ENCODE measurements around the gene MACROD2. TPM values are rescaled to one million over a fixed set of nuclear protein-coding genes. Genes with fewer than 3 reads are reported as not detected.

The MACROD2 gene
- total RNA-seq, 1 donor from 2014 or later: not detected

DNA sequence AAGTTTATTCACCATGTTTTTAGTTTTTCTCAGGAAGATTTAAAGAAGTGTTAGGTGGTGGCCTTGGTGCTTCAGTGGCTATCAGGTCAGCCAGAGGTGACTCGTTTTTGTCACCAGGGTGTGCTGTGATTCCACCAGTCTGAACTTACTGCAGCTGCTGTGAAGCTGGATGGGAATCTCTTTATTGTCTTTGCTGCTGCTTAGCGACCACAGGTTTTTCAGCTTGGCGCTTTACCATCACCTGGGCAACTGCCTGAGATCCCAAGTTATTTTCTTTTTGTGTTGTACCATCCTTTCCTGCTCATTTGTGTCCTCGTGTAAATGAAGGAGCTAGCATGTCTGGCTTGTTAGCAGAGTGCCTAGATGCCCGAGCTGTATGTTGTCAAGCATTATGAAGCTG is 146.9 kb downstream of the MACROD2 start:
- Mint-ChIP-seq H3K27me3 (ENCODE audit: low read depth) (no peaks in the 10 kb centered on the region), H3K4me3 (ENCODE audit: low read depth) (no peak overlapping the region), H3K27ac (no peak overlapping the region), H3K36me3 (ENCODE audit: low read depth) (no peaks in the 10 kb centered on the region), H3K4me1 (ENCODE audit: low read depth) (no peaks in the 10 kb centered on the region), H3K9me3 (no peaks in the 10 kb centered on the region)
- intact Hi-C loops (cut with micrococcal nuclease): no loop called here
- DNase-seq (ENCODE audit: low spot score): no peak

DNA sequence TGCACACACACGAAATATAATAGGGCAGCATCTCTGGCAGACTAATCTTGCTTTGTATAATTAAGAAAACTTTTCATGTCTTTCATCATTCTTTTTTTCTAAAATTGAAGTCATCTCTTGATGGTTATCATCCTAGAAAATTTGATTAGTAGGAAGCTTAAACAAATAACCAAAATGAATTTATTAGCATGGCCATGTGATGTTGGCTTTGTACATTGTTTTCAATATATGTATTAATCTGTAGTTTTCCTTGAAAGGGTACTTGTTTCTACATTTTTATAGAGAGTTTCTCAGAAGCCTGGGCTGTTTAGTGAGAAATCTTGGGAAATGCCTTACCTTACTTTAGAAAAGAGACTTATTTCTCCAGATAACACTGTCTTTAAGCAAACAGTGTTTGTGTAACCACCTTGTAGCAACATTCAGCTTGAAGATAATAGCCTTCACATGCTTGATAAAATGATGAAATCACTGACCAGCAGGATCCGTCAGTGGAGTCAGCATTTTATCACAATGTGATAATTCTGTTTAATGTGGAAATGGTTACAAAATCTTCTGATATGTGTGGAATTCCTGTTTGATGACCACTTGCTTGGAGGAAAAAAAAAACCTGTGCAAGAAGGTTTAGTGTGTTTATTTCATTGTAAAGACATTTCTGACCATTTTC is 147.8 kb downstream of the MACROD2 start:
- Mint-ChIP-seq H3K36me3 (ENCODE audit: low read depth) (no peaks in the 10 kb centered on the region), H3K4me1 (ENCODE audit: low read depth) (no peaks in the 10 kb centered on the region), H3K27me3 (ENCODE audit: low read depth) (no peaks in the 10 kb centered on the region), H3K9me3 (no peaks in the 10 kb centered on the region), H3K4me3 (ENCODE audit: low read depth) (no peak overlapping the region), H3K27ac (no peak overlapping the region)
- intact Hi-C loops (cut with micrococcal nuclease): no loop called here
- DNase-seq (ENCODE audit: low spot score): no peak

DNA sequence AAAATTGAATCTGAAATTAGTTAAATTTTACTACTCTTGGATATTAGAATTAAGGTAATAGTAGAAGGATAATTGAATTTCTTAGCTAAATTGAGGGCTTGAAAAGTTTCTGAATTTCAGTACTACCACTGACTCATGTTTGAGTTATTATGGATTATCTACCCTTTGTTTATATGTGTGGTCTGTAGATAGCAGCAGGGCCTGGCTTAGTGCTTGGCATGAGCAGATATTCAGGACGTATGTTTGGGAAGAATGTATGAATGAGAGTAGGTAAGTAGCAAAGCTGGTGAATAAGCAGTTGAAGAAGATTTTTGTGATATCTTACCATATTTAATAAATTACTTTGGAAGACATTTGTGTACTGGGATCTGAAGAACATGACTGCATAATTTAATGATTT is 152.7 kb downstream of the MACROD2 start:
- no peaks in the 10 kb centered on the region for H3K36me3 Mint-ChIP-seq (ENCODE audit: low read depth)
- no peak overlapping the region for H3K27ac Mint-ChIP-seq
- H3K27me3 Mint-ChIP-seq (ENCODE audit: low read depth): no peaks in the 10 kb centered on the region
- no peak for DNase-seq (ENCODE audit: low spot score)
- H3K4me3 Mint-ChIP-seq (ENCODE audit: low read depth): no peak overlapping the region
- H3K4me1 Mint-ChIP-seq (ENCODE audit: low read depth): no peaks in the 10 kb centered on the region
- peaks cover 3% of the 10 kb centered on the region for H3K9me3 Mint-ChIP-seq
- intact Hi-C loops (cut with micrococcal nuclease): no loop called here

DNA sequence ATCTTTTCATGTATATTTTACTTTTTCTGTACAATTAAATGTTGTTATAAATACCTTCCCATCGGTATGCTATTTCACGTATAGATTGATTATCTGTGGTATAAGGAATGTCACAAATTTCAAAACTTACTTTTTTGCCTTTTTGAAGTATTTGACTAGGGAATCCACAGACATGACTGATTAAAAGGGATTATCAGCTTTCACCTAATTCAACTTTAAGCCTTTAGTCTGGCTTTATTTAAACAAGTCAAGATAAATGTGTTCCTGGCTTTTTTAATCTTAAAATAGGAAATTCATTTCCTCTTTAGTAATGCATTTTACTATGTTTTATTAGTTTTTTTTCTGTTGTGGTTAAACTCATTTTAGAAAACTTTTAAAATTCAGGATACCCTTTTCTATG is 160.0 kb downstream of the MACROD2 start:
- H3K36me3 Mint-ChIP-seq (ENCODE audit: low read depth): no peaks in the 10 kb centered on the region
- peaks cover 27% of the 10 kb centered on the region for H3K9me3 Mint-ChIP-seq
- H3K27ac Mint-ChIP-seq: no peak overlapping the region
- no peaks in the 10 kb centered on the region for H3K4me1 Mint-ChIP-seq (ENCODE audit: low read depth)
- no peak overlapping the region for H3K4me3 Mint-ChIP-seq (ENCODE audit: low read depth)
- no peak for DNase-seq (ENCODE audit: low spot score)
- intact Hi-C loops (cut with micrococcal nuclease): no loop called here
- H3K27me3 Mint-ChIP-seq (ENCODE audit: low read depth): no peaks in the 10 kb centered on the region

DNA sequence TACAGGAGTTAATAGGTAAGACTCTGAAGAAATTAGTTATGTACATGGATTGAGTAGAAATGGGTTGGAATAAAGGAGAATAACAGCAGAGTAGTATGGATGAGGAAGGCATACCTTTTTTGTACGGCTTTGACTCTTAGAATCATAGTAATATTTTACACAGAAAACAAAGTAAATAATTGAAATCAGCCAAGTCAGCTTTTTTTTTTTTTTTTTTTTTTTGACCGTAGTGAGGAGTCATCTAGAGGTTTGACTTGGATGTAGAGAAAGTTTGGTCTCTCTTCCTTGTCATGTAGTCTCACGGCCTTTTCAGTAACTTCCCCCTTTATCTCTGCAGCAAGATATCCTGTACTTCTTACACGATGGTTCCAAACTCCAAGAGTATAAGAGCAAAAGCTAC is 183.2 kb downstream of the MACROD2 start:
- Mint-ChIP-seq H3K4me3 (ENCODE audit: low read depth) (no peak overlapping the region), H3K36me3 (ENCODE audit: low read depth) (no peaks in the 10 kb centered on the region), H3K4me1 (ENCODE audit: low read depth) (no peaks in the 10 kb centered on the region), H3K9me3 (peaks cover 26% of the 10 kb centered on the region), H3K27me3 (ENCODE audit: low read depth) (no peaks in the 10 kb centered on the region), H3K27ac (no peak overlapping the region)
- intact Hi-C loops (cut with micrococcal nuclease): no loop called here
- DNase-seq (ENCODE audit: low spot score): no peak

DNA sequence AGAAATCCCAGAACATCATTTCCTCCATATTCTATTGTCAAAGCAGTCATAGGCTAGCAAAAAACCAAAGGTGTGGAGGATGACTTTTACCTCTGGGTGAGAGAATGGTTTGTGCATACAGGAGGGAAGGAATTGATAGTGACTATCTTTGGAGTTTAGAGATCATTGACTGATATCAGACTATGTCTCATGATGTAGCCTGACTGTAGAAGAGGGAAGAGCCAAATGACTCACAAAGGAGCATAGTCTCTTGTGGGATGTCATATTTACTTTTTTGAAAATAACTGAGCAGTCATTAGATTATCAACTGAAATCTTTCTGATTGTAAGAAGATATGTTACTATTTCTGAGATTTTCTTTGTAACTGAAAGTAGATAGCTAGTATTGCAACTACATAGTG is 183.6 kb downstream of the MACROD2 start:
- no peaks in the 10 kb centered on the region for H3K4me1 Mint-ChIP-seq (ENCODE audit: low read depth)
- no peak overlapping the region for H3K27ac Mint-ChIP-seq
- peaks cover 22% of the 10 kb centered on the region for H3K9me3 Mint-ChIP-seq
- no peaks in the 10 kb centered on the region for H3K27me3 Mint-ChIP-seq (ENCODE audit: low read depth)
- no peak for DNase-seq (ENCODE audit: low spot score)
- no peak overlapping the region for H3K4me3 Mint-ChIP-seq (ENCODE audit: low read depth)
- no peaks in the 10 kb centered on the region for H3K36me3 Mint-ChIP-seq (ENCODE audit: low read depth)
- intact Hi-C loops (cut with micrococcal nuclease): no loop called here

DNA sequence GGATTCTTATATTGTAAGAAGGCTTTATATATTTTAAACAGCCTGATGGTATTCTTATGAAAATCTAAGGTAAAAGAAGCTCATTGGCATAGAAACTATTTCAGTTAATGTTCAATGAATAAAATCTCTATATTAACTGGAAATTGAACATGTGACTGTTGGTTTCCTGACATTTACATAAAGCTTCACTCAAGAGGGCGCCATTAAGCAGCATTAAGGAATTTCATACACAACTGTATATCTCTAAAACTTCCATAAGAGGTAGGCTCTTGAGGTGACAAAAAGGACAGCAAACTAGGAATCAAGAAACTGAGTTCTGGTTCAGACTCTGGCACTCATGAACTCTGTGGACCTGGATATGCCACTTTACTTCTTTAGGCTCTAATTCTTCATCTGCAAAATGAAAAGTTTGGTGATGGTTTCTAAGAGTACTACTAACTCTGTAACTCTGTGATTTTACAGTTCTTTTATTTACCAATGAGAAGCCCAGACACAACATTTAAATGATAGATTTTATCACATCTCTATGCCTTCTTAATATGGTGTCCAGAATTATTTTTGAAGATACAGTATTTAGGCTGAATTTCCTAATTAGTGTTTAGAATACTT is 194.6 kb downstream of the MACROD2 start:
- Mint-ChIP-seq H3K4me3 (ENCODE audit: low read depth) (no peak overlapping the region), H3K4me1 (ENCODE audit: low read depth) (no peaks in the 10 kb centered on the region), H3K27me3 (ENCODE audit: low read depth) (no peaks in the 10 kb centered on the region), H3K36me3 (ENCODE audit: low read depth) (no peaks in the 10 kb centered on the region), H3K9me3 (peaks cover 8% of the 10 kb centered on the region), H3K27ac (no peak overlapping the region)
- intact Hi-C loops (cut with micrococcal nuclease): no loop called here
- no peak for DNase-seq (ENCODE audit: low spot score)

DNA sequence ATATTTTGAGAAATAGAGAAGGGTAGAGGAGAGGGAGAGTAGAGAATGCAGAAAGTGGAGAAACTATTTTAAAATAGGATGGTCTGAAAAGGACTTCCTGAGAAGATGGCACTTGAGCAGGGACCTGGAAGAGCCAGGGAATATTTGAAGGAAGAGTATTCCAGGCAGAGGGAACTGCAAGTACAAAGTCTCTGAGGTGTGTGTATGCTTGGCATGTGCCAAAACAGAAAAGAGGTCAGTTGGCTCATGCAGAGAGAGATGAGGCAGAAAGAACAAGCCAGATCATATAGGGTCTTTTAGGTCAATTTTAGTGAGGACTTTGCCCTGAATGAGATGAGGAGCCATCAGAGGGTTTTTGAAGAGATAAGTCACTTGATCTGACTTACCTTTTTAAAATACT is 196.2 kb downstream of the MACROD2 start:
- Mint-ChIP-seq H3K27me3 (ENCODE audit: low read depth) (no peaks in the 10 kb centered on the region), H3K36me3 (ENCODE audit: low read depth) (no peaks in the 10 kb centered on the region), H3K27ac (no peak overlapping the region), H3K9me3 (peaks cover 10% of the 10 kb centered on the region), H3K4me3 (ENCODE audit: low read depth) (no peak overlapping the region), H3K4me1 (ENCODE audit: low read depth) (no peaks in the 10 kb centered on the region)
- intact Hi-C loops (cut with micrococcal nuclease): no loop called here
- DNase-seq (ENCODE audit: low spot score): no peak

DNA sequence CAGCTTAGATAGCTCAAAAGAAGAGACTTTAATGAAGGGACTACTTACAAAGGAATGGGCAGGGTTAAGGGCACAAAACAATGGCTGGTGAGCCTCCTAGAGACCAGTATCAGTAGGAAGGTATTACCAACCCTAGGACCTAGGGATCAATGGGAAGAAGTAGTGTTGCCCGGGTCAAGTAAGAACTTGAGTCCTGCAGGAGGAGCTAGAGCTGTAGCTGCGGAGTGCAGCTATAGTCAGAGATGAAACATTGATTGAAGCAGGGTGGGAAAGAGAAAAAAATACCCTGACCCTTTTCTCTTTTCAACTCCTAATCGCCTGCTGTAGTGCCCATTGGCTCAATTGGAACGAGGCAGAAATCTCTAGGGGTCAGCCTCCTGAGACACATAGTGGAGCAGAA is 198.1 kb downstream of the MACROD2 start:
- Mint-ChIP-seq H3K27me3 (ENCODE audit: low read depth) (no peaks in the 10 kb centered on the region), H3K27ac (no peak overlapping the region), H3K4me1 (ENCODE audit: low read depth) (no peaks in the 10 kb centered on the region), H3K9me3 (peaks cover 15% of the 10 kb centered on the region), H3K4me3 (ENCODE audit: low read depth) (no peak overlapping the region), H3K36me3 (ENCODE audit: low read depth) (no peaks in the 10 kb centered on the region)
- DNase-seq (ENCODE audit: low spot score): no peak
- intact Hi-C loops (cut with micrococcal nuclease): no loop called here

DNA sequence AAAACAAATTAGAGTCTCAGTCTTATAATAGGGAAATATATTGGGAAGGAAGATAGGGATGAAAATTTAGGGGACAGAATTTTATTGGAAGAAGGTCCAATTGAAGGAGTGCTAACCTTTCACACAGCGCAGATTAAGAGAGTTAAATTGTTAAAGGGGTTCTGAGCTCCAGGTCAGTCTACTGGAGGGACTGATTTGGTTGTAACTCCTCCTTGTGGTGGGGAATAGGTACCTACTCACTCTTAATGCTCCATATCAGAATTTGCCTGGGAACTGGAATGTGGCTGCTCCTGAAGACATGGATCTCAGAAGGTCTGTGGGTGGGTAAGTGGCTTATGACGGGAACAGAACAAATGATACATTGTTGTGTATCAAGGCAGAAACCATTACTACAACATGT is 198.6 kb downstream of the MACROD2 start:
- Mint-ChIP-seq H3K36me3 (ENCODE audit: low read depth) (no peaks in the 10 kb centered on the region), H3K27ac (no peak overlapping the region), H3K9me3 (peaks cover 15% of the 10 kb centered on the region), H3K4me1 (ENCODE audit: low read depth) (no peaks in the 10 kb centered on the region), H3K4me3 (ENCODE audit: low read depth) (no peak overlapping the region), H3K27me3 (ENCODE audit: low read depth) (no peaks in the 10 kb centered on the region)
- intact Hi-C loops (cut with micrococcal nuclease): no loop called here
- DNase-seq (ENCODE audit: low spot score): no peak

DNA sequence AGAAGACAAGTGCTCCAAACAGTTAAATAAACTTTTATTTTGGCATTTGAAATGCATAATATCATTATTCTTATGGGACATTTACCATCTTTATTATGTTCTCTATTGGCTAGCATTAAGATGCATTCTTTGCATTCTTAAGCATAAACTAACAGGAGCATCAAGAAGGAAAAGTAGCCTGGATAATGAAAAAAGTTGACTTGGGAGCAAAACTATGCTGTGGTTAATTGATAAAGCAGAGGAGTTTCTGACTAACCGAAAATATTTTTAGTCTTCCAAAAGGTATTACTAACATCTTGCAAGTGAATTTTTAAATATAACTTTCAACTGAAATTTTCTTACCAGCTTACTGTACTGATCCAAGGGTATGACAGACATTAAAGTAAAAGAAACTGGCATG is 201.8 kb downstream of the MACROD2 start:
- H3K36me3 Mint-ChIP-seq (ENCODE audit: low read depth): no peaks in the 10 kb centered on the region
- H3K9me3 Mint-ChIP-seq: peaks cover 15% of the 10 kb centered on the region
- intact Hi-C loops (cut with micrococcal nuclease): no loop called here
- H3K4me1 Mint-ChIP-seq (ENCODE audit: low read depth): no peaks in the 10 kb centered on the region
- no peaks in the 10 kb centered on the region for H3K27me3 Mint-ChIP-seq (ENCODE audit: low read depth)
- H3K4me3 Mint-ChIP-seq (ENCODE audit: low read depth): no peak overlapping the region
- no peak overlapping the region for H3K27ac Mint-ChIP-seq
- DNase-seq (ENCODE audit: low spot score): no peak

DNA sequence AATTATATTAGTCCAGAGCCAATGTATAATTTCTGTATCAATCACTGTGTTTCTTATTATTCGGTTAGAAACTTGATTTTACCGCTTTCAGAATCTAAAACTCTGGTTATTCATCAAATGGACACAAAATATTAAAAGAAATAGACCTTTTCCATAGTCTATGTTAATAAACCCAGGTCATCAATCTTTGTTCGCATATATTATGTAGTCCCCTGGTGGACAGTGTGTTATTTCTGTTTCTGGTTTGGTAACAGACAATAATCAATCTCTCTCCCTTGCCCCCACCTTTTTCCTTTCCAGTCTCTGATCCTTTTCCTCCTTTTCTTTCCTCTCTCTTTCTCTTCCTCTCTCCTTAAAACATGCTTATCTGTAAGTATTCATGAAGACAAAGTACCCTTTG is 203.1 kb downstream of the MACROD2 start:
- no peaks in the 10 kb centered on the region for H3K4me1 Mint-ChIP-seq (ENCODE audit: low read depth)
- no peaks in the 10 kb centered on the region for H3K36me3 Mint-ChIP-seq (ENCODE audit: low read depth)
- intact Hi-C loops (cut with micrococcal nuclease): no loop called here
- H3K27me3 Mint-ChIP-seq (ENCODE audit: low read depth): no peaks in the 10 kb centered on the region
- no peak for DNase-seq (ENCODE audit: low spot score)
- H3K9me3 Mint-ChIP-seq: peaks cover 23% of the 10 kb centered on the region
- no peak overlapping the region for H3K27ac Mint-ChIP-seq
- no peak overlapping the region for H3K4me3 Mint-ChIP-seq (ENCODE audit: low read depth)

DNA sequence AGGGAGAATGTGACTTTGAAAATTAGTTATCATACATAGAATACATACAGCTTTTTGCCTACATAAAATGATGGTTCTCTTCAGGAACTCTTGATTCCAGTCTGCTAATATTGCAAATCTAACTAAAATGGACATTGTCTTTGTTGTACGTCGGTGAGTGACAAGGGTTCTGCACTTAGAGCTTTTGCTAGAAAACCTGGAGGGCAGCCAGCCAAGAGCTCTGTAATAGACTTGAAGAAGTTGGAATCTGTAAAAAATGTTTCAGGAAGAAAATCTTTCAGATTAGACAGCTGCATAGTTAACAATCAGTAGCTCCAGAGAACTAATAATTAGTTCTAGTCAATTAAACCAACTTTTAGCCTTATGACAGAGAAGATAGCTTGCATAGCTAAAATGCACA is 203.8 kb downstream of the MACROD2 start:
- peaks cover 21% of the 10 kb centered on the region for H3K9me3 Mint-ChIP-seq
- H3K36me3 Mint-ChIP-seq (ENCODE audit: low read depth): no peaks in the 10 kb centered on the region
- DNase-seq (ENCODE audit: low spot score): no peak
- no peak overlapping the region for H3K4me3 Mint-ChIP-seq (ENCODE audit: low read depth)
- intact Hi-C loops (cut with micrococcal nuclease): no loop called here
- no peaks in the 10 kb centered on the region for H3K4me1 Mint-ChIP-seq (ENCODE audit: low read depth)
- no peak overlapping the region for H3K27ac Mint-ChIP-seq
- no peaks in the 10 kb centered on the region for H3K27me3 Mint-ChIP-seq (ENCODE audit: low read depth)

DNA sequence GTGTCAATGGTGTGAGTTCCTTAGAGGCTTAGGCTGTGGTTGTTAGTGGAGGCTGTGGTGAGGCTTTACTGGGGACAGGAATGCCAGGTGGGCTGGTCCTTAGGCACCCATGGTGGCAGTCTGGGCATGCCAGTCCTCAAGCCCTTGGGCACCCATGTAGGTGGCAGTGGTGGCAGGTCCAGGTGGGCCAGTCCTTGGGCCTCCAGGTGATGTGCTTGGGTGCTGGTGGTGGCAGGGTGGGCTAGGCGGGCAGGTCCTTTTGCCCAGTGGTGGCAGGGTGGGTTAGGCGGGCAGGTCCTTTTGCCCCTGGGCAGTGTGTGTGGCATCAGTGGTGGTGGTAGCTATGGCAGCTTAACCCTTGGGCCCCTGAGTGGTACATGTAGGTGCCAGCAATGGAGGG is 208.3 kb downstream of the MACROD2 start:
- H3K36me3 Mint-ChIP-seq (ENCODE audit: low read depth): no peaks in the 10 kb centered on the region
- no peaks in the 10 kb centered on the region for H3K27me3 Mint-ChIP-seq (ENCODE audit: low read depth)
- H3K9me3 Mint-ChIP-seq: peaks cover 14% of the 10 kb centered on the region
- no peaks in the 10 kb centered on the region for H3K4me1 Mint-ChIP-seq (ENCODE audit: low read depth)
- DNase-seq (ENCODE audit: low spot score): no peak
- intact Hi-C loops (cut with micrococcal nuclease): no loop called here
- no peak overlapping the region for H3K4me3 Mint-ChIP-seq (ENCODE audit: low read depth)
- no peak overlapping the region for H3K27ac Mint-ChIP-seq

Data from activated T-helper 2 cell treated with anti-CD3 and anti-CD28 coated beads, Interferon-gamma antibody, Interleukin-2, Interleukin-4, amounts not matched to agents 10 μg/mL and 5 μg/mL and 100 μg/mL, durations not matched to agents 14 hours and 24 hours and 36 hours (primary cell).